Hepatic stellate cell (primary cell): Measurements from ENCODE around the gene GALNT1.

Experiments
- DNase-seq: peaks from one replicate; pipeline ENCODE4 v3.0.0; 2011; ENCODE audit warnings: low spot score

GALNT1 gene

DNA sequence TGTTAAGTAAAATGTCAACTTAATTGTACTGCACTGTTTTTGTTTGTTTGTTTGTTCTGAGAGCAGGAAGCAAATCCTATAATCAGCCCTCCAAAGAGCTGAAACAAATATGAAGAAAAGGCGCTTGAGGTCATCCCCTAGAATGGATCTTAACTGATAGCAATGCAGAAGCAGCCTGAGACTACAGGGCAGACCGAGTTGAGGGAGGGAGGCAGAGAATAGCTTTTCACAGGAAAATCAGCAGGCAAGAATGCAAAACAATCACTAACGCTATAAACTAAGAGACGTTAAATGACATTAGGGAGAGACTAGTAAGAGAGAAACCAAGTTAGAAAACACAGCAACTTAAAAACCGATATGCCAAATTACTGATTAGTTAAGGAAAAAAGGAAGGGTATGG, 37.2 kb downstream of the GALNT1 start:
- no peak for DNase-seq

GRCh38 chr18:35619464-35619863, 37.9 kb downstream of the GALNT1 start:
- no peak for DNase-seq

DNA sequence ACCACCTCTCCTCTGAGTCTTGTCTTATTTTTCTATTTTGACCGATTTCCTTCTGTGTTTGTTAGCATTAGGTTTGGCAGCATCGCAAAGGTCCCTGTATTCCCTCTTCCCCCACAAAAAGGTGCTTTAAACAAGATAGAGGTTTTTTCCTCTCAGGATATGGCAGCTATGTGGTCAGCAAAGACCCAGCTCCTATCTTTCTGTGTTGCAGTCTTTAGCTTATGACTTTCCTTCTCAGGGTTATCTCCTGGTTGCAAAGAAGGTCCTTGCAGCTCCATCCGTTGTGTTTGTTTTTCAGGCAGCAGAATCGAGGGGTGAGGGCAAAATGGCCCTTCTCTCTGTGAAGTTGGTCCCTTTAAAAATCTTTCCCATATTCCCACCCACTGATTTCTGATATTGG, 38.4 kb downstream of the GALNT1 start:
- DNase-seq = no peak

DNA sequence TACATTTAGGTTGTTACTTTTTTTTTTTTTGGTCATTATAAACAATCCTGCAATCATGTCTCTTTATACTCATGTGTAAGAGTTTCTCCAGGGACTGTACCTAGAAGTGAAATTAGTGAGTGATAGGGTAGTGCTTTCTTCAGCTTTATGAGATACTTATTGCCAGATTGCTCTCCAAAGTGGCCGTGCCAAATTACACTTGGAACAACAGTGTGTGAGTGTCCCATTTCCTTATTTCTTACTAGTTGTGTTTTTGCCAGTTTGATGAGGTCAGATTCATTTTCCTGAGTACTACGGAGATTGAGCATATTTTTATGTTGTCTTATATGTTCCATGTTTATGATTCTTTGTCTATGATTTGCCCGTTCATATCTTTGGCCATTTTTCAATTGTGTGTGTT, 39.2 kb downstream of the GALNT1 start:
- no peak for DNase-seq

DNA sequence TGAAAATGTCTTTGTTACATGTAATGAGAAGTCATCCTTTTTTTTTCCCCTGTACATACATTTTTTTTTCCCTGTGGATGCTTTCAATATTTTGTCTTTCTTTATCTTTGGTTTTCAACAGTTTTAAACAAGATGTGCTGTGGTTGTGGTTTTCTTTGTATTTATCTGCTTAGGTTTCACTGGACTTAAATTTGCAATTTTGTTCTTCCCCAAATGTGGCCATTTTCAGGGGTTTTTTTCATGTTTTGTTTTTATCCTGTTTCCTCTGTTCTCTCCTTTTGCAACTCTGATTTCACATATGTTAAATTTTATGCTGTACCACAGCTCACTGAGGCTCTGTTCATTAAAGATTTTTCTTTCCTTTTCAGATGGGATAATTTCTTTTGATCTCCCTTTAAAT, 41.7 kb downstream of the GALNT1 start:
- no peak for DNase-seq

- no peak for DNase-seq
Observed at GRCh38 chr18:35624146-35624545, 42.6 kb downstream of the GALNT1 start.

- DNase-seq = no peak
Observed at GRCh38 chr18:35625232-35625631, 43.7 kb downstream of the GALNT1 start.

GRCh38 chr18:35633761-35634160, 52.2 kb downstream of the GALNT1 start:
- DNase-seq = no peak

GRCh38 chr18:35634323-35634722, 52.8 kb downstream of the GALNT1 start:
- no peak for DNase-seq

GRCh38 chr18:35635170-35635569, 53.6 kb downstream of the GALNT1 start:
- no peak for DNase-seq

DNA sequence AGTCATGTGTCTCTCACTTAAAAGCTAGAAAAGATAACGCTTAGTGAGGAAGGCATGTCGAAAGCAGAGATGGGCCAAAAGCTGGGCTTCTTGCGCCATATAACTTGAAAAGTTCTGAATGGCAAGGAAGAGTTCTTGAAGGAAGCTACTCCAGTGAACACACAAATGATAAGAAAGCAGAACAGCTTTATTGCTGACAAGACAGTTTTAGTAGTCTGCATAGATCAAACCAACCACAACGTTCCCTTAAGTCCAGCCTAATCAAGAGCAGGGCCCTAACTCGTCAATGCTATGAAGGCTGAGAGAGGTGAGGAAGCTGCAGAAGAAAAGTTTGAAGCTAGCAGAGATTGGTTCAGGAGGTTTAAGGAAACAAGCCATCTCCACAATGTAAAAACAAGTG, 55.7 kb downstream of the GALNT1 start:
- DNase-seq = no peak

GRCh38 chr18:35639296-35639695, 57.8 kb downstream of the GALNT1 start:
- no peak for DNase-seq

GRCh38 chr18:35641467-35641866, 59.9 kb downstream of the GALNT1 start:
- DNase-seq = no peak

- no peak for DNase-seq
Observed at GRCh38 chr18:35641916-35642315, 60.4 kb downstream of the GALNT1 start.

DNA sequence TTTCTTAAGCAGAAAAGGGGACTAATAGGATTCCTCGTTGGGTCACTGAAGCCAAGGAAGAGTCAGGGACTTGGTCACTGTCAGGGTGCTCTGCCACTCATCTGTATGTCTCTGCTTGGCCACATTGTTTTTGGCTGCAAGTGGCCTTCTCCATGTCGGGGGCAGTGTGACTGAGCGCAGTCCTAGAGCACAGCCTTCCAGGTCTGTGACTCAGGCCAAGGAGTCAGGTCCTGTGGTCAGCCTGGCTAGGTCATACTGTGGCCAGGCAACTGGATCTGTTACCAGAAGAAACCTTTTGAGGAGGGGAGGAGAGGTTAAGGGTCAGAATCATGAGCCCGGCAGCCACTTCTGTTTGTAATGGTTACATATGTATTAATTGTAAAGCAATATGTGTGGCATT, 61.3 kb downstream of the GALNT1 start:
- DNase-seq = no peak

DNA sequence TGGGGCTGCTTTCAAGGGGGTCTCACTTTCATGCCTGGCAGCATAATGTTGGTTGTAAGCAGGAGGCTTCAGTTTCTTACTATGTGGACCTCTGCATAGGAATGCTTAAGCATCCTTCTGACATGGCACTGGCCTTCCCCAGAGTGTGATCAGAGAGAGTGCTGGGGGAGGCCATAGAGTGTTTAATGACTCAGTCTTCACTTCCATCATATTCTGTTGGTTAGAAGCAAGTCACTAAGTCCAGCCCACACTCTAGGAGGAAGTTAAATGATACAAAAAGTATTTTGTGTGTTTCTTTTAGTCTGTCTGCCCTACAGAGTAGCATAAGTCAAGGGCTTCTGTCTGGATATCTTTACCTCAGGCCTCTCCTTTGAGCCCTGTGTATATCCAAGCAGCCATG, 64.9 kb downstream of the GALNT1 start:
- DNase-seq = no peak

- no peak for DNase-seq
Observed at GRCh38 chr18:35653392-35654135, 72.0 kb downstream of the GALNT1 start.

GRCh38 chr18:35658112-35658511, 76.6 kb downstream of the GALNT1 start:
- no peak for DNase-seq

DNA sequence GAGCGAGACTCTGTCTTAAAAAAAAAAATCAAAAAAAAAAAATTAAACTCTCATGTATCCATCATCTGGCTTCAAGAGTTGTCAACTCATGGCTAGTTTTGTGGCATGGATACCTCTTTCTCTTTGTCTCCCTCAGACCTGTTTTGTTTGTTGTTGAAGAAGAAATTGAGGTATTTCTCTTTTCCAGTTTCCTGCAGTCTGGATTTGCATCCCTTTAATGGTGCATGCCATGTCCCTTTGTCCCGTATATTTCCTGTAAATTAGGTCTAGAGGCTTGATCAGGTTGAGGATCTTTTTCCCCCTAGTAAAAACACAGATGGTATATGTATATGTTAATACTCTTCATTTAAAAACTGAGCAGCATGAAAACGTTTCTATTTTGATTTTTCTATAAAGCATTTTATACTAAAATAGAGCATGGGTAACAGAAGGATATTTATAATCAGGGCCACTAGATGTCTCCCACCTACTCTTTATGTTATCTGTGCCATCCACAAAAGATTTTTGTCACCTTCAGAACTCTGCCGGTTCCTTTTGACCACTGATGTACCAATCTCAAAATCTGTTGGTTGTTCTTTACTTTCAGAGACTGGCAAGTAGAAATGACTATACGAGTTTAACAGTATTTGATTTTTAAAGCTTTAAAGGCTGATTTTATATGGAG, 80.1 kb downstream of the GALNT1 start:
- DNase-seq = no peak

DNA sequence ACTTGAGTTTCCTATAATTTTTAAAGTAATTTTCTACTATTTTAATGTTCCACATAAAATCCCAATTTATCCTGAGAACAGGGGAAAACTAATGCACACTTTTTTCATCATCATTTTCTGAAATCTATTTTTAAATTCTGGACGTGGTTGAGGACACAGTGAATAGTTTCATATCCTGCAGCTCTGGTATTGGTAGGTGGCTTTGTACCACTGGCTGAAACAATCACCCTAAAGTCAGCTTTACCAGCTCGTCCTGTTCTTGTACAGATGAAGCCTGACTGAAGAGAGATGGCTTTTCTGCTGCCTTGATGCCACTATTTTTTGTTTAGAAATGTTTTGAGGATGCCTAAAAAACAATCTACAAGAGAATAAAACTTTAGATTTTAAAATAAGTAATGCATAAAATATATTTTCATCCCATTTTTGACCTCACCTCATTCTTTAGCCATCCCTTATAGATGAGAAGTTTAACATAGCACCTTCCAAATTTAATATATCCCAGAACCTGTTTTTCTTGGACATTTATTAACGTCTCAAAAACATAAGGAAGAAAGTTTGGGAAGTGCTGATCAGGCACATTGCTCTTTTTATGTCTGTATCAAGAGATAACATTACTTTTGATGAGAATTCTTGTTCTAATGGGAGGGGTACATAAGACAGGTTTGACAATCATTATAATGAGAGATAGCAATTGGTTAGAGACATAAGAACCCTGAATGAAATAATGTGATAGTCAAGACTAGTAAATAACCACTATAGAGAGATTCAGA, 80.9 kb downstream of the GALNT1 start:
- no peak for DNase-seq

DNA sequence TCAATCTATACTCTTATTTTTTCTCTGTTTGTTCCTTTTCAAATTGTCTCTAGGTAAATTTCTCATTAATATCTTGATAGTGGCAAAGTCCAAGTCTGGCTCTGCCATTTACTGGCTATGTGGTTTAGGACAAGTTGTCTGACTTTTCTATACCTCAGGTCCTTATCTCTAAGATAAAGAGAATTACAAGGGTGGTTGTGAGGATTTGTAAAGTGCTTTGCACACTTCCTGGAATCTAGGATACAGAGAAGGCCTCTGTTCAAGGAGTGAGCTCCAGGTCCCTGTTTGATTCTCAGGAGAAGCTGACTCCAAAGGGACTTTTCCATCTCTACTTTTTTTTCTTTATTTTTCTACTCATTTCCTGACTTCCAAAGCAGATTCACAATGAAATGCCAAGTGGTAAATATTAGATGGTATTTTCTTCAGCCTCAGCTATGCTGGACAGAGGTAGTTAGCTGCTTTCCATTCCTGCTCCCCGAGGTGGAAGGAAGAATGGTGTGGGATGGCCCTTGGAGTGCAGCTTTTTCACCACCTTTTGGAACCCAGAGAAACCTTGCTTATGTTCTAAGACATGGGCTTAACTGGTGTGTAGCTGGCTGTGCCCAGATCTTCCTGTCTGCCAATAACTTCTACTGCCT, 90.5 kb downstream of the GALNT1 start:
- DNase-seq = no peak

- DNase-seq = no peak
Observed at GRCh38 chr18:35672897-35673296, 91.4 kb downstream of the GALNT1 start.

GRCh38 chr18:35673682-35674081, 92.1 kb downstream of the GALNT1 start:
- DNase-seq = no peak
